Glutamatergic neuron (in vitro differentiated cells): ENCODE data around the gene TSHR. TPM values are rescaled to one million over a fixed set of nuclear protein-coding genes. Genes with fewer than 3 reads are reported as not detected.

Experiments
- DNase-seq: peaks from one replicate; pipeline ENCODE4 v3.0.0; 2022
- H3K27ac Mint-ChIP-seq: one replicate; pipeline ENCODE4 v1.8.0; 2020; ENCODE audit warnings: mild to moderate bottlenecking, mixed read lengths, inconsistent platforms; ENCODE audit not compliant: unreplicated experiment
- H3K27me3 Mint-ChIP-seq: one replicate; pipeline ENCODE4 v1.8.0; 2020; ENCODE audit warnings: mild to moderate bottlenecking, moderate library complexity, mixed read lengths, inconsistent platforms; ENCODE audit not compliant: unreplicated experiment
- H3K36me3 Mint-ChIP-seq: one replicate; pipeline ENCODE4 v1.8.0; 2020; ENCODE audit warnings: mild to moderate bottlenecking, mixed read lengths, inconsistent platforms; ENCODE audit not compliant: unreplicated experiment
- H3K4me1 Mint-ChIP-seq: one replicate; pipeline ENCODE4 v1.8.0; 2020; ENCODE audit warnings: mild to moderate bottlenecking, low read depth, mixed read lengths, inconsistent platforms; ENCODE audit not compliant: unreplicated experiment
- H3K4me3 Mint-ChIP-seq: one replicate; pipeline ENCODE4 v1.8.0; 2020; ENCODE audit warnings: mild to moderate bottlenecking, mixed read lengths, inconsistent platforms; ENCODE audit not compliant: unreplicated experiment
- H3K9me3 Mint-ChIP-seq: one replicate; pipeline ENCODE4 v1.8.0; 2020; ENCODE audit warnings: mild to moderate bottlenecking, moderate library complexity, mixed read lengths, inconsistent platforms; ENCODE audit not compliant: unreplicated experiment
- total RNA-seq: library from RNA; stranded (reverse); fragmentation: NEBNext Ultra II Directional; extraction: Animal tissue kit (Norgen Biotek cat#: 25700); gene quantifications from one replicate; pipeline ENCODE4 v1.2.1, GENCODE V29; 2021; ENCODE audit not compliant: unreplicated experiment
- TF ChIP-seq, protein P1 (sequence below): fragments of 200-600 bp; sonication (generic); IDR thresholded peaks from one replicate; pipeline ENCODE4 v1.5.0; 2021; ENCODE audit not compliant: partially characterized antibody, unreplicated experiment

TSHR gene
- total RNA-seq, 1 donor from 2014 or later, result 0.74 TPM

DNA sequence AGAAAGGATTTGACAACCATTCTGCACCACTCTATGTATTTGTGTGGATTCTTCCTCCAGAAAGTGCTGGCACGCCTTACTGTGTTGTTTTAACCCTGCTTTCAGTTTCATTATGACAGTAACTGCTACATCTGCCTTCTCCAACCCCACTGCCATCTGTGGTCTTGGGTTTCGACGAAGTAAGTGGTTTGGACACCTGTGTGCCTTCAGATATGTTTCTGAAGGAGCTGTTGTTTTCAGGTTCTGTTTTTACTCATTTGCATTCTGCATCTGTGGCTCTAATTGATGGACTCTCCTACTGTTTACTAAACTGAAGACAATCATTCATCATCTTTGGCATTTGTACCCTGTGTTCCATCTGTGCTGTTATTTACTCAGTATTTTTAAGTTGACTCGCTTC is 4.1 kb downstream of the TSHR start:
- no peak for DNase-seq
- H3K36me3 Mint-ChIP-seq, result no peaks in the 10 kb centered on the region
- H3K4me1 Mint-ChIP-seq, result peaks cover 14% of the 10 kb centered on the region
- no peaks in the 10 kb centered on the region for H3K27me3 Mint-ChIP-seq
- TF ChIP-seq, protein P1, sequence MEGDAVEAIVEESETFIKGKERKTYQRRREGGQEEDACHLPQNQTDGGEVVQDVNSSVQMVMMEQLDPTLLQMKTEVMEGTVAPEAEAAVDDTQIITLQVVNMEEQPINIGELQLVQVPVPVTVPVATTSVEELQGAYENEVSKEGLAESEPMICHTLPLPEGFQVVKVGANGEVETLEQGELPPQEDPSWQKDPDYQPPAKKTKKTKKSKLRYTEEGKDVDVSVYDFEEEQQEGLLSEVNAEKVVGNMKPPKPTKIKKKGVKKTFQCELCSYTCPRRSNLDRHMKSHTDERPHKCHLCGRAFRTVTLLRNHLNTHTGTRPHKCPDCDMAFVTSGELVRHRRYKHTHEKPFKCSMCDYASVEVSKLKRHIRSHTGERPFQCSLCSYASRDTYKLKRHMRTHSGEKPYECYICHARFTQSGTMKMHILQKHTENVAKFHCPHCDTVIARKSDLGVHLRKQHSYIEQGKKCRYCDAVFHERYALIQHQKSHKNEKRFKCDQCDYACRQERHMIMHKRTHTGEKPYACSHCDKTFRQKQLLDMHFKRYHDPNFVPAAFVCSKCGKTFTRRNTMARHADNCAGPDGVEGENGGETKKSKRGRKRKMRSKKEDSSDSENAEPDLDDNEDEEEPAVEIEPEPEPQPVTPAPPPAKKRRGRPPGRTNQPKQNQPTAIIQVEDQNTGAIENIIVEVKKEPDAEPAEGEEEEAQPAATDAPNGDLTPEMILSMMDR, result no peak
- peak overlapping the region; percentile 40 for H3K4me3 Mint-ChIP-seq
- H3K9me3 Mint-ChIP-seq, result peaks cover 3% of the 10 kb centered on the region
- peak overlapping the region; percentile 60 for H3K27ac Mint-ChIP-seq

DNA sequence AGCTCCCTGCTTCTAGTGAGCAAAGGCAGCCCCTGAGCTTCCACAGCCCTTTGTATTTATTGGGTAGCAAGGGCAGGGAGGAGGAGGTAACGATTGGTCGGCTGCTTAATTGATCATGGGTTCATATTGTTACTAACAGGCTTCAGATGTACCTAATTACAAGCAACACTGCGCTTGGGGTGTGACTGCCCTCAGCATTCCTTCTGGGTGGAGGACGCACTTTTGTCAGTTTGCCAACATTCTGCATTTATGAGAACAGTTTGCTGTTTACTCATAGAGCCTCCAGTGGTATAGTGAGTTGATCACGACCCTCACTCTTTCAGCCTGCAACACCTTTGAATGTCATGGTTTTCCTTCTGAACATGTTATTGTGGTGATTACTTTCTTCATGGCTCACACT is 9.6 kb downstream of the TSHR start:
- H3K27me3 Mint-ChIP-seq, result no peaks in the 10 kb centered on the region
- TF ChIP-seq, protein P1, result no peak
- peaks cover 4% of the 10 kb centered on the region for H3K4me1 Mint-ChIP-seq
- no peaks in the 10 kb centered on the region for H3K36me3 Mint-ChIP-seq
- H3K27ac Mint-ChIP-seq, result no peak overlapping the region
- H3K9me3 Mint-ChIP-seq, result no peaks in the 10 kb centered on the region
- DNase-seq, result no peak
- no peak overlapping the region for H3K4me3 Mint-ChIP-seq

DNA sequence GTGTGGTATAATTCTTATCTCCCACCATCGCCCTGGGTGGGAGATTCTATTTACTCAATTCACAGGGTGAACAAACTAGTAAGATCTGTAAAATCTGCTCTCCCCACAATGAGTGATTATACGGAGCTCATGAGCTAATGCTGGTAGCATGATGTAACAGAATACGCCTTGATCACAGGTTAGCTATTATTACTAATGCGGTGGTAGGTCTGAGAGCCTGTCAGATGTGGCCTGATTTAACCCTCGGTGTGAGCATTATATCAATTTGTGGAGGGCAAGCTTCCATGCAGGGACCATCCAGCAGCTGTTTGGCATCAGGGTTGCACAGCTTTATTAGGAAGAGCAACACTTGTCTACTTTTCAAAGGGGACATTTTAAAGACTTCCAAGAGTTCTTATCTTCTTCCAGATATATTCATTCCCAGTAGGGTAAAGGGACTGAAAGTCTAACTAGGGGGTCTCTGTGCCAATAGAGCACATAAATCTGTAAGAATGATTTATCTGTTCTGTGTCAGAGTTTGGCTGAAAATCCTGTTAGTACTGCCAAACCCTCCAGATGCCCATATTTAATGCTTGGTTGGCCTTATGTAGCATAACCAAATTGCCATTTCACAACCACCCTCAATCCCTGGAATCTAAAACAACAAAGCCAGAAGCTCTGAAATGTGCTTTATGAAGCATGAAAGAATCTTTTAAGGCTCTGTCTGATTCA is 18.7 kb downstream of the TSHR start:
- TF ChIP-seq, protein P1, result no peak
- no peak for DNase-seq
- Mint-ChIP-seq H3K9me3 (no peaks in the 10 kb centered on the region), H3K4me3 (no peak overlapping the region), H3K4me1 (no peaks in the 10 kb centered on the region), H3K36me3 (no peaks in the 10 kb centered on the region), H3K27ac (no peak overlapping the region), H3K27me3 (no peaks in the 10 kb centered on the region)

DNA sequence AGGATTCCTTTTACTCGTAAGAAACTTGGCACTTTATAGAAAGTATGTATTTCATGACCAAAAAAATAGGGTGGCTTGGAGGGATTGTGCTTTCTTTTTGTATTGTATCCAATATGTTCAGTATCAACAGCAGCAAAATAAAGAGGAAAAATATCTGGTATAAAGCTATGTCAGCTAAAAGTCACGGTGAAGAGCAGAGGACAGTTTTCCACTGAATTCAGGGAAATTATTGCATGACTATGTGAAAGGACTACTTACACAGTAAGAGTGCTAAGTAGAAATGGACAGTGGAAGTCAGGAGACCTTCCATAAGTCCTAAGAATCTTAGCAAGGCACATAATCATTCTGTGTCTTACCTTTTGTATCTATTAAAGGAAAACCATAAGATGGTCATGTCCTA is 19.3 kb downstream of the TSHR start:
- Mint-ChIP-seq H3K4me1 (no peaks in the 10 kb centered on the region), H3K36me3 (no peaks in the 10 kb centered on the region), H3K27me3 (no peaks in the 10 kb centered on the region), H3K4me3 (no peak overlapping the region), H3K9me3 (no peaks in the 10 kb centered on the region), H3K27ac (no peak overlapping the region)
- TF ChIP-seq, protein P1, result no peak
- no peak for DNase-seq

DNA sequence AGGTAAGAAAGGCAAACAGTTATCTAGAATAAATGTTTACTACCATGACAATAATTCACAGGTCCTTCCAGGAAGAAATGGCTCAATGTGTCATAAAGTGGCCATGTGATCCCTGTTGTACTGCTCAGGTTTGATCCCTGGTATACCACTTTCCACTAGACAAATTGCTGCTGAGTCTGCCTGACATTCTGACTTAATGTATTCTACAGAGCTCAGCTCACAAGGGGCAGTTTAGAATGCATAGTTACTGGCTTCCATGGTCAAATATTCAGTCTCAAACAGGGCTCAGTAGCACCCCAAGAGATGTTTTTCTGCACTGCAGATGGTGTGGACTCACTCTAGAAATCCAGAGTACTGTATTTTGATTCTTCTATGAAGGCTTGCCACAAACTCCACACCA is 21.8 kb downstream of the TSHR start:
- H3K36me3 Mint-ChIP-seq, result no peaks in the 10 kb centered on the region
- H3K27ac Mint-ChIP-seq, result no peak overlapping the region
- no peak for DNase-seq
- H3K4me1 Mint-ChIP-seq, result no peaks in the 10 kb centered on the region
- TF ChIP-seq, protein P1, result no peak
- no peak overlapping the region for H3K4me3 Mint-ChIP-seq
- no peaks in the 10 kb centered on the region for H3K9me3 Mint-ChIP-seq
- no peaks in the 10 kb centered on the region for H3K27me3 Mint-ChIP-seq
